Adrenal gland (tissue), 5 donors: ENCODE measurements around the gene TTC39B.

Experiments used
- POLR2A ChIP-seq, 2 donors: fragments of 450-650 bp; IDR thresholded peaks; one replicate each; pipeline ENCODE4 v1.6.1; 2017; ENCODE audit warnings: antibody characterized with exemption in 2 of 2, mild to moderate bottlenecking in 2 of 2, moderate library complexity in 1 of 2
- TF ChIP-seq, protein P1 (sequence below), 6 experiments: fragments of 450-650 bp in 4 of 6; fragments of 200-600 bp in 2 of 6; sonication (generic) in 1 of 6; IDR thresholded peaks; 1 replicate in 5 of 6; 2 replicates in 1 of 6; pipeline versions ENCODE4 v1.5.1 to v1.8.0; 2016 to 2021; ENCODE audit warnings: antibody characterized with exemption in 6 of 6, mild to moderate bottlenecking in 2 of 6, moderate library complexity in 1 of 6
- donor health status: DM: no; HTN: no; CAD: no.

DNA sequence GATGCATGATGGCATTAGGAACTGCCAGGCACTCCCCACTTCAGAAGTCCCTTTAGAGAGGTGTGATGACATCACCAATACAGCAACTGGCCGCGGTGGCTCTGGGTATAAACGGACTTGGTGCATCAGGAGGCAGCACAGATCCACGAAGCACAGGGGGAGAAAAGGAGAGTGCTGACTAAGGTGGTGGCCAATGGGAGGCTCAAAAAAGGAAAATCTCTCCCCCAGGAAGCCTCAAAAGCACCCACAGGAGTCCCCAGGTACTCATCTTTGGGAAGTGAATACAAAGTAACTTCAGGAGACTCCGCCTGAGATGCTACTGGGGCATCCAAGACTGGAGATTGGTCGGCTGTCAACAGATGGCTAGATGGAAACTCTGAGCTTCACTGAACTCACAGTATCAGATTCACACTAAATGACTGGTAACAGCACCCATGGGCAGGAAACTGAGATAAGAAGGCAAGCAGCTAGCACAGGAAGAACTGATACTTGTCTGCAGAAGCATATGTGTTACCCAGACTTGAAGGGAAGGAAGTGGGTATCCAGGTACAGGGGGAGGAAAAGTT is 7.6 kb downstream of the TTC39B start:
- TF ChIP-seq, protein P1, sequence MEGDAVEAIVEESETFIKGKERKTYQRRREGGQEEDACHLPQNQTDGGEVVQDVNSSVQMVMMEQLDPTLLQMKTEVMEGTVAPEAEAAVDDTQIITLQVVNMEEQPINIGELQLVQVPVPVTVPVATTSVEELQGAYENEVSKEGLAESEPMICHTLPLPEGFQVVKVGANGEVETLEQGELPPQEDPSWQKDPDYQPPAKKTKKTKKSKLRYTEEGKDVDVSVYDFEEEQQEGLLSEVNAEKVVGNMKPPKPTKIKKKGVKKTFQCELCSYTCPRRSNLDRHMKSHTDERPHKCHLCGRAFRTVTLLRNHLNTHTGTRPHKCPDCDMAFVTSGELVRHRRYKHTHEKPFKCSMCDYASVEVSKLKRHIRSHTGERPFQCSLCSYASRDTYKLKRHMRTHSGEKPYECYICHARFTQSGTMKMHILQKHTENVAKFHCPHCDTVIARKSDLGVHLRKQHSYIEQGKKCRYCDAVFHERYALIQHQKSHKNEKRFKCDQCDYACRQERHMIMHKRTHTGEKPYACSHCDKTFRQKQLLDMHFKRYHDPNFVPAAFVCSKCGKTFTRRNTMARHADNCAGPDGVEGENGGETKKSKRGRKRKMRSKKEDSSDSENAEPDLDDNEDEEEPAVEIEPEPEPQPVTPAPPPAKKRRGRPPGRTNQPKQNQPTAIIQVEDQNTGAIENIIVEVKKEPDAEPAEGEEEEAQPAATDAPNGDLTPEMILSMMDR (IDR thresholded peaks at IDR 0.05), result no peak
- TF ChIP-seq POLR2A (IDR thresholded peaks at IDR 0.05), result no peak
